Activated naive CD4-positive, alpha-beta T cell treated with anti-CD3 and anti-CD28 coated beads, Interleukin-2, amount 50 U/mL, for 72 hours (primary cell): ENCODE data around the gene DZIP1L. TPM values are rescaled to one million over a fixed set of nuclear protein-coding genes. Genes with fewer than 3 reads are reported as not detected.
"Not testable (repeated sequence)": the region's sequence is repeated elsewhere in the genome, so short reads cannot be mapped to it uniquely, and the experiment has no call there.

Experiments
- ATAC-seq, 2 donors: fragments of 150-1000 bp; cut with Tn5 transposase; 2 replicates each; pipeline ENCODE4 v1.10.0; 2021; ENCODE audit warnings: mild to moderate bottlenecking in 2 of 2, moderate library complexity in 2 of 2
- DNase-seq, 2 donors: peaks; one replicate each; pipeline ENCODE4 v3.0.0; 2021 to 2022; ENCODE audit warnings: low spot score in 2 of 2
- H3K27ac Mint-ChIP-seq, 2 donors: one replicate each; pipeline ENCODE4 v1.8.0; 2022; ENCODE audit warnings: mild to moderate bottlenecking in 2 of 2, mixed read lengths in 2 of 2
- H3K36me3 Mint-ChIP-seq, 2 donors: one replicate each; pipeline ENCODE4 v1.8.0; 2022; ENCODE audit warnings: mixed read lengths in 2 of 2
- H3K9me3 Mint-ChIP-seq, 2 donors: one replicate each; pipeline ENCODE4 v1.8.0; 2022; ENCODE audit warnings: mixed read lengths in 2 of 2
- total RNA-seq, 2 donors: library from RNA; stranded (reverse); gene quantifications; one replicate each; pipeline ENCODE4 v1.2.3, GENCODE V29; 2022

The DZIP1L gene
- total RNA-seq, 2 donors from 2014 or later: not detected

DNA sequence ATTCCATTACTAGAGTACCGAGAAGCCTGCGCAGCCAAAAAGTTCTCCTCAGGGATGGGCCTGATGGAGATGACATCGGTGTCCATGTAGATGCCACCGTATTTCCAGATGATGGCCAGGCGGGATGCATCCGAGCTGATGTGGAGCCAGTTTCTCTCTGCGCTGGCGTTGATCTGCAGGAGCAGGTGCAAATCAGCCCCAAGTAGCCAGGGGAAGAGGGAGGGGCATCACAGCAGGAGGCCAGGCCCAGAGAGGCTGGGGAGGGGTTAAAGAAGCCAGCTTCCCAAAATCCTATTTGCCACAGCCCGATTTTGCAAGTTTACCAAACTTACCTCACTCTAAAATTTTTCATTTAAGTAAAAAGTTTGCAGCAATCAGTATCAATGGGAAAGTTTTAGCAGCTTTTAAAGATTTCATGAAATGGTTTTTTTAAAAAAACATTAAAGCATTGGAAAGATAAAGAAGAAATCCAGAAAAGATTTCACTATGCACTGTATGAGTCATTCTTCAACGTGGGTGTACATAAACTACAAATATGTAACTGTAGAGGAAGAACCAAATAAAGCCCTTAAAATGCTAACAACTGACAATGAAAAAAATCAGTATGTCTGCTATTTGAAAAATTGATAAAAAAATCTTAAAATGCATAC is 9.4 kb upstream of the DZIP1L start:
- no peaks in the 10 kb centered on the region for H3K36me3 Mint-ChIP-seq

DNA sequence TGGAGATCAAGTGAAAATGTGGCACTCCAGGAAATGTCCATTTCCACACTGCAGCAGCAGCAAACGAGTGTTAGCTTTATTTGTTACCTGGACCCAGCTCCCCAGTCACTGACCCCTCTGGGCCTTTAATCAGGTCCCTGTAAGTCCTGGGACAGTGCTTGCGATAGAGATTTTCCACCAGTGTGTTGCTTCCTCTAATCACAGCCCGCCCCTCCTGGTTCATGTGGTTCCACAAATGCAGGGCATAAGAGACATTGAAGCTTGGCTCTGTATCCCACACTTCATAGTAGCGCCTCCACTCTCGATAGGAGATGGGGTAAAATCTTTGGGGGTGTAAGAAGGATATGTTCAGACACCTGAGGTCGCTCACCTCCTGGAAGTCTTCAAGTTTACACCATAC is 8.8 kb upstream of the DZIP1L start:
- Mint-ChIP-seq H3K9me3 (no peaks in the 10 kb centered on the region), H3K36me3 (no peaks in the 10 kb centered on the region), H3K27ac (no peak overlapping the region)
- ATAC-seq (no peak), DNase-seq (no peak)

More for the DNA sequence above, 9.4 kb upstream of the DZIP1L start:
- no peak overlapping the region for H3K27ac Mint-ChIP-seq
- no peaks in the 10 kb centered on the region for H3K9me3 Mint-ChIP-seq
- peak in 1 of 2 donors; percentile 51 for ATAC-seq
- no peak for DNase-seq

DNA sequence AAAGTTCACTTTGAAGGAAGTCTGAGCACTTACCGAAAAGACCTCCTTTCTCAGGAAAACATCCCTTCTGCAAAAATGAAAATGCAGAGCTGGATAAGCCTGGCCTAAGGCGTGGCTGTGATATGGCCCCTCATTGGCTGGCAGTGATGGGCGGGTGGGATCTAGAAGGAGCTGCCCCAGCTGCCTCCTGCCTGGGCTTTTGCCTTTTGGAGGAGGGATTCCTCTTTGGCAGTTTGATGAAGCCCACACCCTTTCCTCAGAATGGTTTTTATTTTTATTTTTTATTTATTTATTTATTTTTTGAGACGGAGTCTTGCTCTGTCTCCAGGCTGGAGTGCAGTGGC is 4.0 kb upstream of the DZIP1L start:
- Mint-ChIP-seq H3K36me3 (no peaks in the 10 kb centered on the region), H3K9me3 (no peaks in the 10 kb centered on the region), H3K27ac (no peak overlapping the region)
- ATAC-seq: no peak
- DNase-seq: no peak

DNA sequence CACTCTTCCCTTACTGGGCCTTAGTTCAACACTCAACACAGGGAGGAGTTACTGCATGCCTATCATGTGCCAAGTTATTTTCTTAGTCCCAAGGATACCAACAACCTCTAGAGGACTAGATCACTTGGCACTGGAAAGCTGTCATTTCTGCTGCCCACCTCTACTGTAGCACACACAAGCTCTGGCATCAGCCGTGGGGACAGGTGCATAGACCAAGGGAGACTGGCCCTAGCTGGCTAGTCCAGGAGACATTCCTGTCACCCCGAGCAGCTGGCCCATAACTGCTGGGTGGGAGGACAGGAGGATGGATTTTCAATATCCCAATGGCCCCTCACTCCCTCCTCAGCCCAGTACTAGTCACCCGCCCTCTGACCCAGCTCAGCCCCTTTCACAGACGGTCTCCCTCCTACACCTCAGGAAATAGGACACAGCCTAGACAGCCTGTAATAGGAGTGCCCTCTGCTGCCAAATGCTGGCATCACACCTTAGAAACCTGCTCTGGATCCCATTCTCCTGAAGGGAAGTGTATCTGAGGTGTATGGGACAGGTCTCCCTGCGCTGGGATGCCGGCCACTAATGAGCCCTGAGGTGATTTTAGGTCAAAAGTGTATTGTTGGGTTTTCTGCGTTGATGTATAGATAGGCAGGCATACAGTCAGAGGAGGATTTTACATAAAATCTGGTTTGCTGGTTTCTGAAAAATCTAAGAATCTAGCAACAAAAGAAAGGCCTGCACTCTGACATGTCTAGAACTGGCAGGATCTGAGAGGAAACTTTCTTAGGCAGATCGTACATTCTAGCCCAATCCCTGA is 3.4 kb upstream of the DZIP1L start:
- no peaks in the 10 kb centered on the region for H3K9me3 Mint-ChIP-seq
- DNase-seq (peak in 1 of 2 donors; percentile 69), ATAC-seq (peak; percentile 67 to 79)
- no peak overlapping the region for H3K27ac Mint-ChIP-seq
- no peaks in the 10 kb centered on the region for H3K36me3 Mint-ChIP-seq

DNA sequence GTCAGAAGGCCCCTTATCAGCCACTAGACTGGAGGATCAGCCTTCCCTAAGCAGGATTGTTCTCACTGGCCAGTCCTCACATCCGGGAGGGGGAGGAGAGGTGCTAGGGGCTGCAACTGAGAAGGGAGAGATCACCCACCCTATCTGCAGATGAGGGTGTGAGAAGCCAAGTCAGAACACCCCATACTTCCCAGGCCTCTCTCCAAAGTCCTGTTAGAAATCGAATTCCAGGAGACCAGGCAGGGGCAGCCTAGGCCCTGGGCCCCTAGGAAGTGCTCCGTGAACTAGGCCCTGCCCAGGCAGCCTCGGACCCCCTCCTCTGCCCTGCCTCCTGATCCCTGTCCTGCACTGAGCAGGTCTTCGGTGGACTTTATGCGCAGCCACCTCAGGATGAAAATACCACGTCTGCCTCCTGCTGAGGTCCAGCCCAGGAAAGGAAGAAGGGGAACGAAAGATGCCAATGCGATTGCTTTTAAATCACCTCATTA is 933 bp downstream of the DZIP1L start:
- H3K36me3 Mint-ChIP-seq: no peaks in the 10 kb centered on the region
- ATAC-seq (no peak), DNase-seq (no peak)
- no peak overlapping the region for H3K27ac Mint-ChIP-seq
- H3K9me3 Mint-ChIP-seq: no peaks in the 10 kb centered on the region

DNA sequence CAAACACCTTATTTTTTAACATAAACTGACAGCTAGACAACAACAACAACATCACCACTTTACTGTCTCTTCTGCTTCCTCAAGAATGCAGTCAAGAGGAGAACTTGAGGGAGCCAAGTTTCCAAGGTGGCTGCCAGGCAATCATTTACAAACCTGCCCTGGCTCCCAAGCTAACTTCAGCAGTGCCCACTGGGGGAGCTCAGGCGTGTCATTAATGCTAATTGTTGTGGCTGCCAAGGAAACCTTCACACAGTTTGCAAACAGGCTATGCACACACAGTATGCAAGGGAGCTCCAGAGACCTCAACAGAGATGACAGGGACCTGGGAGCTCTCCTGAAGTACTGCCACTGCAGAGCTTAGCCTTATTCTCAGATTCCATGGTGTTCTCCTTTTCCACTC is 2.1 kb downstream of the DZIP1L start:
- no peaks in the 10 kb centered on the region for H3K9me3 Mint-ChIP-seq

DNA sequence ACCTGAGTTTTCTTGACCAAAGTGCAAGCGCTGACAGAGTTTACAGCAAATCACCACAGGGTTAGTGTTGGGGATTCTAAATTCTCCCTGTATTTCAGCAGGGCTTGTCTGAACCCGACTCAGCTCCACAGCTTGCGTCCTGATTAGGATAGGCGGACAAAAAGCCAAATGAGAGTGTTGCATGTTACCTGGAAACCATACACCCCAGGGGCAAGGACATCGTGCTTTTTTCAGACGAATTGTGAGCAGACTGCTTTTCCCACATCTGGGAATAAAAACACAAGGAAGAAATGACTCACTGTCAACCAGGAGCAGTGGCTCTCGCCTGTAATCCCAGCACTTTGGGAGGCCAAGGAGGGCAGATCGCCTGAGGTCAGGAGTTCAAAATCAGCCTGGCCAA is 3.0 kb downstream of the DZIP1L start:
- no peaks in the 10 kb centered on the region for H3K36me3 Mint-ChIP-seq
- no peak overlapping the region for H3K27ac Mint-ChIP-seq
- DNase-seq (no peak), ATAC-seq (no peak)
- no peaks in the 10 kb centered on the region for H3K9me3 Mint-ChIP-seq

More for the DNA sequence above, 2.1 kb downstream of the DZIP1L start:
- no peak for ATAC-seq
- no peaks in the 10 kb centered on the region for H3K36me3 Mint-ChIP-seq
- H3K27ac Mint-ChIP-seq: no peak overlapping the region
- DNase-seq: no peak

DNA sequence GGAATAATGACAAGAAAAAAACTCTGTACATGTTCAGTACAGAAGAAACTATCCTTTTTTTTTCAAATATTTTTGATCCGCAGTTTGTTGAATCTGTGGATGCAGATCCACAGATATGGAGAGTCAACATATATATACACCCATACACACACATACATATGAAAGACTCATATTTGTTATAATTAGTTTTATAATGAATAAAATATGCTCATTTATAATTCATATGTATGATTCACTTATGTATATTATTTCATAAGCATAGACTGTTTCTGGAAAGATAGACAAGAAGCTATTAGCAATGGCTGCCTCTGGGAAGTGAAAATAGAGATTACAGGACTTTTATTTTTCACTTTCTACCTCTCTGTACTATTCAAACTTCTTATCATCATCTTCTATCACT is 9.8 kb downstream of the DZIP1L start:
- no peak for ATAC-seq
- no peak overlapping the region for H3K27ac Mint-ChIP-seq
- H3K36me3 Mint-ChIP-seq: no peaks in the 10 kb centered on the region
- DNase-seq: no peak
- no peaks in the 10 kb centered on the region for H3K9me3 Mint-ChIP-seq

DNA sequence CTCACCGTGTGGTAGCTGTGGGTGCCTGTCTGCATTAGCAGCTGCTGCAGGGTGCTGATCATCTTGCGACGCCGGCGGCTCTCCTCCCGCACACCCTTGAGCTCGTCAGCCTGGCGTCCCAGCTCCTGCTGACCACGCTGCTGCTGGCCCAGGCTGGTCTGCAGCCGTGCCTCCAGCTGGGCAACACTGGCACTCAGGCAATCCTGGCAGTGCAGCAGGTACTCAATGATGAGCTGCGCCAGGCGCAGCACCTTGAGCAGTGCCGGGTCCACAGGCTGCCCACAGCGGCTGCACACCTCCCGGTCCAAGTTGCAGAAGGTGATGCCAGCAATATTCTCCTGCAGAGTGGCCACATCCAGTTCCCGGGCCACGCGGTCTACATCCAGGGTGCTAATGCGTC is 11.9 kb downstream of the DZIP1L start:
- DNase-seq (no peak), ATAC-seq (no peak)
- H3K36me3 Mint-ChIP-seq: no peaks in the 10 kb centered on the region
- no peak overlapping the region for H3K27ac Mint-ChIP-seq
- H3K9me3 Mint-ChIP-seq: no peaks in the 10 kb centered on the region

DNA sequence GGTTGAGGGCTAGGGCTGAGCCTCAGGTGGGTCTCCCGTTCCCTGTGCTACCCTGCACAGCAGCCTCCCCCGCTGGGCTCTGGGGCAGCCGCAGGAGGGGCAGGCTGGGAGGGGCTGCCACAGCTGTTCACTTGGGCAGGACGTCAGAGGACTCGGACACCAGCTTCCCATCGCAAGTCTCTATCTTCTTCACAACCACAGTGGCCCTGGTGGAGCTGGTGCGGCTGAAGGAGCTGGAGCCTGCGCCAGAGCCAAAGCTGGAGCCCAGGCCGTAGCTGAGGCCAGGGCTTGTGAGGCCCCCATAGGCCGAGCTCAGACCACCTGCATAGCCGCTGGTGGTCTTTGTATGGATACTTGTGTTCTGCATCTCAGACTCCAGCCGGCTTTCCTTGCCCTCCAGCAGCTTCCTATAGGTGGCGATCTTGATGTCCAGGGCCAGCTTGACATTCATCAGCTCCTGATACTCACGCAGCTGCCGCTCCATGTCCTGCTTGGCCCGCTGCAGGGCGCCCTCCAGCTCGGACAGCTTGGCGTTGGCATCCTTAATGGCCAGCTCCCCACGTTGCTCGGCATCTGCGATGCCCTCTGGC is 14.0 kb downstream of the DZIP1L start:
- not testable (repeated sequence) for H3K9me3 Mint-ChIP-seq, H3K27ac Mint-ChIP-seq, ATAC-seq, DNase-seq, H3K36me3 Mint-ChIP-seq

DNA sequence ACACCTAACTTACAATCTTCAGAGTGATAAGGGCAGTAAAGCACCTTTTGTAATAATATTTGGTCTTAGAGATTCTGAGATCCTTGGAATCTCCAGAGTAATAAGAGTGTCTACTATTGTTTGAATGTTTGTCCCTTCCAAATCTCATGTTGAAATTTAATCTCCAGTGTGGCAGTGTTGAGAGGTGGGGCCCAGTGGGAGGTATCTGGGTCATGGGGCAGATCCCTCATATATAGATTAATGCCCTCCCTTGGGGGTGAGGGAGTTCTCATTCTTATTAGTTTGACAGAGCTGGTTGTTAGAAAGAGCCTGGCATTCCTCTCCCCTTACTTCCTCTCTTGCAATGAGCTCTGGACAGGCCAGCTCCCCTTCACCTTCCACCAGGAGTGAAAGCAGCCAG is 16.0 kb downstream of the DZIP1L start:
- H3K27ac Mint-ChIP-seq: peak overlapping the region in 1 of 2 donors; percentile 51
- H3K9me3 Mint-ChIP-seq: no peaks in the 10 kb centered on the region
- no peak for ATAC-seq
- no peak for DNase-seq
- H3K36me3 Mint-ChIP-seq: no peaks in the 10 kb centered on the region

DNA sequence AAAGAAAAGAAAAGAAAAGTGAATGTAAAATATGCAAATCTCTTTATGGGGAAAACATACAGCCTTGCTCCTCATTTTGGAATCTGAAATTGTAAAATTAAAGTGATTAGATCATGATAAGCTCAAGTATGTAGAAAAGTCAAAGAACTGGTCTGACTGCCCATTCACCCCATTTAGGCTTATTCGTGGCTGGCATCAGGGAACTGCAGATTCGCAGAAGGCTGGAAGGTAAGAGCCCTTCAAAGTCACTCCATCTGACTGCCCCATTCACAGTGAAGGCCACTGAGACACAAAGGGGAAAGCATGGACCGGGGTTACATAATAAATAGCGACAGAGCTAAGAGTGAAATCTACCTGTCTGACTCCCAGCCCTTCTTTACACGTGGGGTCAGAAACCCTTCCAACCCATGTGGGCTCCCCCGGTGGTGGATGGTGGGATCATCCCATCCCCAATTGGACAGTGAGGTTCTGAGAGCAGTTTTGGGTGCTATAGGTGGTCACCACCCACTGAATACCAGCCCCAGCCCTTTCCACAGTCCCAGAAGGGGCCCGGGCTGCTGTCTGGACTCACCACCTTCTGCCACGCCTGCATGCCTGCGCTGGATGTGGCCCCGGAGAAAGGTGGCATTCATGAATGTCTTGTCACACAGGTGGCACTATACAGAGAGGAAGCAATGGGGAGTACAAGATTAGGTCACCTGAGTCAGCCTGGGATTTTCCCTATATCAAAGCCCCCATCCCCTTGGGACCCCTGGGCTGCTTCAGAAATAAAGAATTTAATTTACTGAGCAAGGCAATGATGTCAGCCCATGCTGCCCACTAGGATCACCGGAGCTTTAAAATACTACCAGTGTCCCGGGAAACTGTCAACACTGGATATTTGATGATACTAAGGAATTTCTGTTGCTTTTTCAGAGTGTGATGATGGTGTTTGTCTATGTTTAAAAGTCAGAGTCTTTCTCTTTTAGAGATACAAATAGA is 17.9 kb downstream of the DZIP1L start:
- DNase-seq: no peak

DNA sequence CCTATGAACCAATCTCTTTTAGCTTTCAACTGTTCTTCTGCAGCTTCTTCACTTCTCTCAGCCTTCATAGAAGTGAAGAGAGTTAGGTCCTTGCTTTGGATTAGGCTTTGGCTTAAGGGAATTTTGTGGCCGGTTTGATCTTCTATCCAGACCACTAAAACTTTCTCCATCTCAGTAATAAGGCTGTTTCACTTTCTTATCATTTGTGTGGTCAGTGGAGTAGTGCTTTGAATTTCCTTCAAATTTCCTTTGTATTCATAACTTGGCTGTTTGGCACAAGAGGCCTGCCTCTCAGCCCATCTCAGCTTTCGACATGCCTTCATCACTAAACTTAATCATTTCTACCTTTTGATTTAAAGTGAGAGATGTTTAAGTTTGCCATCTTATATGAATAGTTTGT is 21.7 kb downstream of the DZIP1L start:
- Mint-ChIP-seq H3K27ac (no peak overlapping the region), H3K36me3 (no peaks in the 10 kb centered on the region), H3K9me3 (no peaks in the 10 kb centered on the region)
- DNase-seq (no peak), ATAC-seq (no peak)

More for the DNA sequence above, 17.9 kb downstream of the DZIP1L start:
- Mint-ChIP-seq H3K36me3 (no peaks in the 10 kb centered on the region), H3K9me3 (no peaks in the 10 kb centered on the region), H3K27ac (no peak overlapping the region)
- peak in 1 of 2 donors; percentile 56 for ATAC-seq

DNA sequence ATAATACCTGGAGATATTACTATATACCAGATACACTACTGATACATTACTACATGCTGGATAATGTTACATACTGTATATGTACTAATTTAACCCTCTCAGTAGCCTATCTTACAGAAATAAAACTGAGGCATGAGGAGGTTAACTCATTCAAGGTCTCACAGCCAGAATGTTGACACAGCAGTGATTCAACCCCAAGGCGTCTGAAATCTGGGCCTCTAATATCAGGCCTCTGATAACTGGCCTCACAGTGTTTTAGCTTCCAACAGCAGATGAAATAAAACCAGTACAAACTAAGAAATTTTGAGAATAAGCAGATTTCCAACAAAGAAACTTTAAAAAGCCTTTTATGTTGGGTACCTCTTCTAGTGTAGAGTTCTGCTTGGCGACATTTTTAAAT is 23.4 kb downstream of the DZIP1L start:
- H3K36me3 Mint-ChIP-seq: no peaks in the 10 kb centered on the region
- H3K9me3 Mint-ChIP-seq: no peaks in the 10 kb centered on the region
- DNase-seq (no peak), ATAC-seq (no peak)
- H3K27ac Mint-ChIP-seq: no peak overlapping the region

DNA sequence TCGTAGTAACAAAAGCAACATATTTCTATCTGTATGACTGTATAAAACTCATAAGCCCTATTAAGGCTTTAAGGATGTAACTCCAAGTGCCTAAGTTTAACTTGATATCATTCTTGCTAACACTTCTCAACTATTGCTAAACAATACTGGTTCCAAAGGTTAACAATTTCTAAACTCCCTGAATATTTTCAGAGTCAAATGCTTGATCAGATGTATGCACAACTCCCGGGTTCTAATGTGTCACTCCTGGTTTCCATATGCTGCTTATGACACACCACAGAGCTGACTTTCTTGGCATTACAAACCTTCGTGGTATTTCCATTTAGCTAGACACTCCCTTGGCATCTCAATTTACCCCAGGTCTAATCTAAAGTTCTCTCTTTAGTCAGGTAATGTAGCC is 26.3 kb downstream of the DZIP1L start:
- Mint-ChIP-seq H3K9me3 (no peaks in the 10 kb centered on the region), H3K36me3 (no peaks in the 10 kb centered on the region), H3K27ac (no peak overlapping the region)
- peak in 1 of 2 donors; percentile 54 for ATAC-seq
- no peak for DNase-seq

DNA sequence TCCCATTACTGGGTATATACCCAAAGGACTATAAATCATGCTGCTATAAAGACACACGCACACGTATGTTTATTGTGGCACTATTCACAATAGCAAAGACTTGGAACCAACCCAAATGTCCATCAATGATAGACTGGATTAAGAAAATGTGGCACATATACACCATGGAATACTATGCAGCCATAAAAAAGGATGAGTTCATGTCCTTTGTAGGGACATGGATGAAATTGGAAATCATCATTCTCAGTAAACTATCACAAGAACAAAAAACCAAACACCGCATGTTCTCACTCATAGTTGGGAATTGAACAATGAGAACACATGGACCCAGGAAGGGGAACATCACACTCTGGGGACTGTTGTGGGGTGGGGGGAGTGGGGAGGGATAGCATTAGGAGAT is 29.7 kb downstream of the DZIP1L start:
- not testable (repeated sequence) for H3K9me3 Mint-ChIP-seq, ATAC-seq, H3K27ac Mint-ChIP-seq, H3K36me3 Mint-ChIP-seq, DNase-seq
